Progenitor cell of endocrine pancreas (in vitro differentiated cells): Measurements from ENCODE around the gene PI16. TPM values are rescaled to one million over a fixed set of nuclear protein-coding genes. Genes with fewer than 3 reads are reported as not detected.
"Not testable (repeated sequence)": the region's sequence is repeated elsewhere in the genome, so short reads cannot be mapped to it uniquely, and the experiment has no call there.

Experiments used
- DNase-seq: peaks from one replicate; pipeline ENCODE4 v3.0.0; 2021; ENCODE audit warnings: low spot score; ENCODE audit not compliant: unreplicated experiment
- H3K27ac Mint-ChIP-seq: 2 replicates; pipeline ENCODE4 v1.8.0; 2021; ENCODE audit warnings: mild to moderate bottlenecking, moderate library complexity, mixed read lengths
- H3K27me3 Mint-ChIP-seq: 2 replicates; pipeline ENCODE4 v1.8.0; 2021; ENCODE audit warnings: mixed read lengths
- H3K36me3 Mint-ChIP-seq: 2 replicates; pipeline ENCODE4 v1.8.0; 2022; ENCODE audit warnings: mixed read lengths; ENCODE audit not compliant: insufficient read depth
- H3K4me1 Mint-ChIP-seq: 2 replicates; pipeline ENCODE4 v1.8.0; 2021; ENCODE audit warnings: low read depth, mixed read lengths
- H3K4me3 Mint-ChIP-seq: 2 replicates; pipeline ENCODE4 v1.8.0; 2021; ENCODE audit warnings: low read depth, mild to moderate bottlenecking, moderate library complexity, mixed read lengths
- H3K9me3 Mint-ChIP-seq: 2 replicates; pipeline ENCODE4 v1.8.0; 2021; ENCODE audit warnings: low read depth, mixed read lengths
- CTCF ChIP-seq: fragments of 200-600 bp; sonication (generic); IDR thresholded peaks from one replicate; pipeline ENCODE4 v1.5.0; 2021; ENCODE audit warnings: antibody characterized with exemption, mild to moderate bottlenecking; ENCODE audit not compliant: unreplicated experiment
- total RNA-seq: library from RNA; stranded (reverse); gene quantifications from 2 replicates; pipeline ENCODE4 v1.2.1, GENCODE V29; 2021

PI16 gene
- total RNA-seq, 1 donor from 2014 or later = not detected

- Mint-ChIP-seq H3K27ac (no peak overlapping the region), H3K4me3 (no peak overlapping the region), H3K27me3 (peaks cover 8% of the 10 kb centered on the region), H3K4me1 (no peaks in the 10 kb centered on the region), H3K36me3 (no peaks in the 10 kb centered on the region), H3K9me3 (no peaks in the 10 kb centered on the region)
- no peak for DNase-seq
- no peak for TF ChIP-seq CTCF
These were observed 9.9 kb upstream of the PI16 start for GRCh38 chr6:36944650-36945049.

GRCh38 chr6:36945301-36945700, 9.2 kb upstream of the PI16 start:
- no peak for DNase-seq

GRCh38 chr6:36946526-36946925, 8.0 kb upstream of the PI16 start:
- no peak overlapping the region for H3K4me3 Mint-ChIP-seq
- H3K36me3 Mint-ChIP-seq = no peaks in the 10 kb centered on the region
- H3K4me1 Mint-ChIP-seq = no peaks in the 10 kb centered on the region
- no peak overlapping the region for H3K27ac Mint-ChIP-seq
- no peak for TF ChIP-seq CTCF
- H3K9me3 Mint-ChIP-seq = no peaks in the 10 kb centered on the region
- H3K27me3 Mint-ChIP-seq = peaks cover 12% of the 10 kb centered on the region
- DNase-seq = no peak

More at GRCh38 chr6:36945301-36945700, 9.2 kb upstream of the PI16 start:
- no peak overlapping the region for H3K4me3 Mint-ChIP-seq
- H3K36me3 Mint-ChIP-seq = no peaks in the 10 kb centered on the region
- no peak for TF ChIP-seq CTCF
- H3K27me3 Mint-ChIP-seq = peaks cover 12% of the 10 kb centered on the region
- H3K4me1 Mint-ChIP-seq = no peaks in the 10 kb centered on the region
- H3K9me3 Mint-ChIP-seq = no peaks in the 10 kb centered on the region
- H3K27ac Mint-ChIP-seq = no peak overlapping the region

- no peak for DNase-seq
- H3K27ac Mint-ChIP-seq = no peak overlapping the region
These were observed 6.8 kb upstream of the PI16 start for GRCh38 chr6:36947570-36948351.

GRCh38 chr6:36949076-36949475, 5.5 kb upstream of the PI16 start:
- H3K27me3 Mint-ChIP-seq, H3K4me1 Mint-ChIP-seq, H3K4me3 Mint-ChIP-seq, H3K36me3 Mint-ChIP-seq, H3K9me3 Mint-ChIP-seq, DNase-seq: not testable (repeated sequence)
- H3K27ac Mint-ChIP-seq = peak overlapping the region; percentile 2

More at GRCh38 chr6:36947570-36948351, 6.8 kb upstream of the PI16 start:
- Mint-ChIP-seq H3K36me3 (no peaks in the 10 kb centered on the region), H3K9me3 (no peaks in the 10 kb centered on the region), H3K4me1 (no peaks in the 10 kb centered on the region), H3K27me3 (peaks cover 12% of the 10 kb centered on the region), H3K4me3 (no peak overlapping the region)
- no peak for TF ChIP-seq CTCF

GRCh38 chr6:36949636-36950035, 4.9 kb upstream of the PI16 start:
- no peak for TF ChIP-seq CTCF
- Mint-ChIP-seq H3K27me3 (peaks cover 7% of the 10 kb centered on the region), H3K36me3 (no peaks in the 10 kb centered on the region), H3K27ac (no peak overlapping the region), H3K9me3 (no peaks in the 10 kb centered on the region), H3K4me3 (no peak overlapping the region), H3K4me1 (no peaks in the 10 kb centered on the region)
- DNase-seq = no peak
